Measurements from ENCODE around the gene RAPGEF3.

Gene RAPGEF3

GRCh38 chr12:47805417-47805816, 46.7 kb upstream of the RAPGEF3 start:
- Histone ChIP-seq H3K4me1 (ENCODE audit: control insufficient read depth, insufficient read depth, low read length) (peaks cover 11% of the 10 kb centered on the region; the same call in 1 of the 2 replicates), H3K4me3 (ENCODE audit: low read depth, low read length) (no peak overlapping the region), H3K27ac (ENCODE audit: extremely low read depth, low read depth, low read length) (no peak overlapping the region; the same call in 1 of the 2 replicates), H3K36me3 (ENCODE audit: control insufficient read depth in 2 of 2, insufficient read depth in 1 of 2, low read length in 2 of 2) (peaks cover 0 to 24% of the 10 kb centered on the region in 2 experiments; a peak in 1 of 3 replicates), H3K9me3 (ENCODE audit: control insufficient read depth, insufficient read depth, low read depth, low read length) (no peaks in the 10 kb centered on the region)
- ChIA-PET POLR2A (no interaction called here), CTCF (interaction anchor here (1.2 to 14.1 kb wide), 2 partner anchors 29 to 64 kb away, joined by 4 to 234 read pairs; no protein-coding TSS in a partner anchor)
- TF ChIP-seq ZNF19 (tag by site-specific recombination; IDR thresholded peaks at IDR 0.05; ENCODE audit: low read depth) (no peak), GLI2 (tag by site-specific recombination; IDR thresholded peaks at IDR 0.05; ENCODE audit: borderline replicate concordance, low read depth) (no peak), ZNF658 (tag by site-specific recombination; IDR thresholded peaks at IDR 0.05) (no peak), ZNF311 (tag by site-specific recombination; IDR thresholded peaks at IDR 0.05; ENCODE audit: borderline replicate concordance) (no peak), ZXDB (tag by site-specific recombination; IDR thresholded peaks at IDR 0.05) (no peak), ZNF324 (tag by site-specific recombination; IDR thresholded peaks at IDR 0.05) (no peak), TRIM28 (IDR thresholded peaks at IDR 0.05; ENCODE audit: borderline replicate concordance, low read length) (no peak), ZNF146 (tag by site-specific recombination; IDR thresholded peaks at IDR 0.05) (no peak), ZNF558 (tag by site-specific recombination; IDR thresholded peaks at IDR 0.05) (no peak), ZBTB20 (tag by site-specific recombination; IDR thresholded peaks at IDR 0.05) (no peak), ZNF600 (tag by site-specific recombination; IDR thresholded peaks at IDR 0.05) (no peak), KLF16 (tag by site-specific recombination; IDR thresholded peaks at IDR 0.05) (no peak), KLF10 (tag by site-specific recombination; IDR thresholded peaks at IDR 0.05) (no peak), SP3 (tag by site-specific recombination; IDR thresholded peaks at IDR 0.05) (no peak)
- TF ChIP-seq, protein P1, sequence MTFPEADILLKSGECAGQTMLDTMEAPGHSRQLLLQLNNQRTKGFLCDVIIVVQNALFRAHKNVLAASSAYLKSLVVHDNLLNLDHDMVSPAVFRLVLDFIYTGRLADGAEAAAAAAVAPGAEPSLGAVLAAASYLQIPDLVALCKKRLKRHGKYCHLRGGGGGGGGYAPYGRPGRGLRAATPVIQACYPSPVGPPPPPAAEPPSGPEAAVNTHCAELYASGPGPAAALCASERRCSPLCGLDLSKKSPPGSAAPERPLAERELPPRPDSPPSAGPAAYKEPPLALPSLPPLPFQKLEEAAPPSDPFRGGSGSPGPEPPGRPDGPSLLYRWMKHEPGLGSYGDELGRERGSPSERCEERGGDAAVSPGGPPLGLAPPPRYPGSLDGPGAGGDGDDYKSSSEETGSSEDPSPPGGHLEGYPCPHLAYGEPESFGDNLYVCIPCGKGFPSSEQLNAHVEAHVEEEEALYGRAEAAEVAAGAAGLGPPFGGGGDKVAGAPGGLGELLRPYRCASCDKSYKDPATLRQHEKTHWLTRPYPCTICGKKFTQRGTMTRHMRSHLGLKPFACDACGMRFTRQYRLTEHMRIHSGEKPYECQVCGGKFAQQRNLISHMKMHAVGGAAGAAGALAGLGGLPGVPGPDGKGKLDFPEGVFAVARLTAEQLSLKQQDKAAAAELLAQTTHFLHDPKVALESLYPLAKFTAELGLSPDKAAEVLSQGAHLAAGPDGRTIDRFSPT (tag by site-specific recombination; IDR thresholded peaks at IDR 0.05), result no peak
- TF ChIP-seq, protein P2, sequence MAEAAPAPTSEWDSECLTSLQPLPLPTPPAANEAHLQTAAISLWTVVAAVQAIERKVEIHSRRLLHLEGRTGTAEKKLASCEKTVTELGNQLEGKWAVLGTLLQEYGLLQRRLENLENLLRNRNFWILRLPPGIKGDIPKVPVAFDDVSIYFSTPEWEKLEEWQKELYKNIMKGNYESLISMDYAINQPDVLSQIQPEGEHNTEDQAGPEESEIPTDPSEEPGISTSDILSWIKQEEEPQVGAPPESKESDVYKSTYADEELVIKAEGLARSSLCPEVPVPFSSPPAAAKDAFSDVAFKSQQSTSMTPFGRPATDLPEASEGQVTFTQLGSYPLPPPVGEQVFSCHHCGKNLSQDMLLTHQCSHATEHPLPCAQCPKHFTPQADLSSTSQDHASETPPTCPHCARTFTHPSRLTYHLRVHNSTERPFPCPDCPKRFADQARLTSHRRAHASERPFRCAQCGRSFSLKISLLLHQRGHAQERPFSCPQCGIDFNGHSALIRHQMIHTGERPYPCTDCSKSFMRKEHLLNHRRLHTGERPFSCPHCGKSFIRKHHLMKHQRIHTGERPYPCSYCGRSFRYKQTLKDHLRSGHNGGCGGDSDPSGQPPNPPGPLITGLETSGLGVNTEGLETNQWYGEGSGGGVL (tag by site-specific recombination; IDR thresholded peaks at IDR 0.05), result no peak

DNA sequence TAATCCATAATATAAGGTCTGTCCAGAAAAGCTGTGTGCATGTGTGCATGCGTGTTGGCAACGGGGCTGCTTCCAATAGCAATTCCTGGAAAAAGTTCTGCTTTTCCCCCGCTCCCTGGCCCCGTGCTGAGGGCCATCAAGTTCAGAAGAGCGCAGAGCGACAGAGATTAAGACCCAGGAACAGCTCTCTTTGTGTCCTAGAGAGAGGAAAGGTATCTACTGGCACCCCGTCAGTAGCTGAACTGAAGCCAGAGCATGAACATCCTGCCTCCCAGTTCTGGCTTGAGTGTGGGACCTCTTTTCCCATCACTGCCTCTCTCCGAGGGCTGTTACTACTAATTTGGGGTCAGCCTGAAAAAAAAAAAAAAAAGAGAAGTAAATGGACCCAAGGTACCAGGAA, 45.5 kb upstream of the RAPGEF3 start:
- ChIA-PET POLR2A (interaction anchor here (0.6 kb wide), 1 partner anchor 659 kb away, joined by 3 read pairs; no protein-coding TSS in a partner anchor), CTCF (interaction anchor here (0.7 to 14.1 kb wide), 4 partner anchors 31 to 63 kb away, joined by 3 to 234 read pairs (median 5); no protein-coding TSS in a partner anchor)
- Histone ChIP-seq H3K27ac (ENCODE audit: extremely low read depth, low read depth, low read length) (no peak overlapping the region), H3K36me3 (ENCODE audit: control insufficient read depth in 2 of 2, insufficient read depth in 1 of 2, low read length in 2 of 2) (peaks cover 0 to 27% of the 10 kb centered on the region in 2 experiments; a peak in 1 of 3 replicates), H3K9me3 (ENCODE audit: control insufficient read depth, insufficient read depth, low read depth, low read length) (no peaks in the 10 kb centered on the region), H3K4me1 (ENCODE audit: control insufficient read depth, insufficient read depth, low read length) (peaks cover 11% of the 10 kb centered on the region; the same call in 1 of the 2 replicates), H3K4me3 (ENCODE audit: low read depth, low read length) (no peak overlapping the region)
- TF ChIP-seq ZNF544 (tag by site-specific recombination; IDR thresholded peaks at IDR 0.05), result no peak
- TF ChIP-seq SCRT2 (tag by site-specific recombination; IDR thresholded peaks at IDR 0.05), result no peak
- no peak for TF ChIP-seq ZNF510 (tag by site-specific recombination; IDR thresholded peaks at IDR 0.05; ENCODE audit: insufficient replicate concordance)
- TF ChIP-seq, protein P3, sequence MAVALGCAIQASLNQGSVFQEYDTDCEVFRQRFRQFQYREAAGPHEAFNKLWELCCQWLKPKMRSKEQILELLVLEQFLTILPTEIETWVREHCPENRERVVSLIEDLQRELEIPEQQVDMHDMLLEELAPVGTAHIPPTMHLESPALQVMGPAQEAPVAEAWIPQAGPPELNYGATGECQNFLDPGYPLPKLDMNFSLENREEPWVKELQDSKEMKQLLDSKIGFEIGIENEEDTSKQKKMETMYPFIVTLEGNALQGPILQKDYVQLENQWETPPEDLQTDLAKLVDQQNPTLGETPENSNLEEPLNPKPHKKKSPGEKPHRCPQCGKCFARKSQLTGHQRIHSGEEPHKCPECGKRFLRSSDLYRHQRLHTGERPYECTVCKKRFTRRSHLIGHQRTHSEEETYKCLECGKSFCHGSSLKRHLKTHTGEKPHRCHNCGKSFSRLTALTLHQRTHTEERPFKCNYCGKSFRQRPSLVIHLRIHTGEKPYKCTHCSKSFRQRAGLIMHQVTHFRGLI (tag by site-specific recombination; IDR thresholded peaks at IDR 0.05), result no peak
- no peak for TF ChIP-seq ZNF426 (tag by site-specific recombination; IDR thresholded peaks at IDR 0.05)
- TF ChIP-seq ZNF148 (tag by site-specific recombination; IDR thresholded peaks at IDR 0.05; ENCODE audit: borderline replicate concordance), result no peak
